ENCODE measurements around the gene BTBD9. TPM values are rescaled to one million over a fixed set of nuclear protein-coding genes. Genes with fewer than 3 reads are reported as not detected.

The BTBD9 gene
- total and polyA plus RNA-seq, 2 donors (not counting 3 experiments of a cell fraction or from before 2014, with no cell fraction given) = 4.9 to 15.0 TPM

GRCh38 chr6:38355519-38355918, 284.2 kb downstream of the BTBD9 start:
- ChIA-PET CTCF (no interaction called here), POLR2A (no interaction called here)
- dilution Hi-C loops (cut with MboI; ENCODE audit: extremely low pct_ligation_motif_present, low sequenced_read_pairs) (no loop called here), intact Hi-C loops (cut with micrococcal nuclease) (no loop called here)
- Histone ChIP-seq H3K9me3 (replicated peaks; ENCODE audit: control insufficient read depth, insufficient read depth, low read length) (no peaks in the 10 kb centered on the region), H2AFZ (ENCODE audit: low read depth, low read length) (no peak overlapping the region), H3K36me3 (ENCODE audit: control insufficient read depth in 2 of 2, extremely low read depth in 1 of 2, insufficient read depth in 2 of 2, low read length in 2 of 2) (no peaks in the 10 kb centered on the region), H3K9me1 (replicated peaks; ENCODE audit: control insufficient read depth, extremely low read depth, insufficient read depth, low read length) (no peaks in the 10 kb centered on the region), H3K27me3 (ENCODE audit: control insufficient read depth in 2 of 2, insufficient read depth in 2 of 2, low read length in 2 of 2) (no peaks in the 10 kb centered on the region), H3K27ac (ENCODE audit: insufficient read depth, low read depth, low read length) (no peak overlapping the region), H3K79me2 (ENCODE audit: control insufficient read depth, insufficient read depth, low read length) (no peaks in the 10 kb centered on the region), H4K20me1 (replicated peaks; ENCODE audit: control insufficient read depth, extremely low read depth, insufficient read depth, low read length) (no peaks in the 10 kb centered on the region), H3K4me1 (ENCODE audit: control insufficient read depth, extremely low read depth, insufficient read depth, low read length) (no peaks in the 10 kb centered on the region), H3K4me3 (replicated peaks in 1 of 3; ENCODE audit: insufficient read depth in 1 of 3, low read depth in 1 of 3, low read length in 3 of 3) (no peak overlapping the region), H3K4me2 (ENCODE audit: insufficient read depth, low read length) (no peak overlapping the region), H3K9ac (replicated peaks; ENCODE audit: extremely low read depth, insufficient read depth, low read length) (no peak overlapping the region)
- BruUV-seq (replicated peaks) = no TSS peak
- no peak for TF ChIP-seq GATA2 (IDR thresholded peaks at IDR 0.05; ENCODE audit: insufficient read depth, insufficient read length, low read depth, low read length)
- TF ChIP-seq POLR2AphosphoS5 (IDR thresholded peaks at IDR 0.05; ENCODE audit: insufficient read depth, low read depth, low read length) = no peak
- TF ChIP-seq CTCF (IDR thresholded peaks at IDR 0.05; ENCODE audit: extremely low read depth in 1 of 2, insufficient read depth in 1 of 2, low read depth in 1 of 2, low read length in 2 of 2) = no peak
- no peak for TF ChIP-seq MAX (IDR thresholded peaks at IDR 0.05; ENCODE audit: insufficient read depth, insufficient read length)
- no peak for TF ChIP-seq MYC (IDR thresholded peaks at IDR 0.05; ENCODE audit: low read depth, low read length)
- no peak for TF ChIP-seq EZH2 (IDR thresholded peaks at IDR 0.05; ENCODE audit: borderline replicate concordance, low read depth, low read length, severe bottlenecking)
- TF ChIP-seq JUN (IDR thresholded peaks at IDR 0.05; ENCODE audit: borderline replicate concordance, insufficient read depth, insufficient read length, low read depth) = no peak
- no peak for TF ChIP-seq POLR2A (IDR thresholded peaks at IDR 0.05; ENCODE audit: low read depth, low read length)
- TF ChIP-seq FOS (IDR thresholded peaks at IDR 0.05; ENCODE audit: borderline replicate concordance, insufficient read depth, low read length) = no peak
- DNase-seq (ENCODE audit: low read depth, low spot score) (no peak), FAIRE-seq (no peak)

All from endothelial cell of umbilical vein (primary cell).